ENCODE data around the gene MEX3A. TPM values are rescaled to one million over a fixed set of nuclear protein-coding genes. Genes with fewer than 3 reads are reported as not detected.
"Not testable (repeated sequence)": the region's sequence is repeated elsewhere in the genome, so short reads cannot be mapped to it uniquely, and the experiment has no call there.

MEX3A gene, protein sequence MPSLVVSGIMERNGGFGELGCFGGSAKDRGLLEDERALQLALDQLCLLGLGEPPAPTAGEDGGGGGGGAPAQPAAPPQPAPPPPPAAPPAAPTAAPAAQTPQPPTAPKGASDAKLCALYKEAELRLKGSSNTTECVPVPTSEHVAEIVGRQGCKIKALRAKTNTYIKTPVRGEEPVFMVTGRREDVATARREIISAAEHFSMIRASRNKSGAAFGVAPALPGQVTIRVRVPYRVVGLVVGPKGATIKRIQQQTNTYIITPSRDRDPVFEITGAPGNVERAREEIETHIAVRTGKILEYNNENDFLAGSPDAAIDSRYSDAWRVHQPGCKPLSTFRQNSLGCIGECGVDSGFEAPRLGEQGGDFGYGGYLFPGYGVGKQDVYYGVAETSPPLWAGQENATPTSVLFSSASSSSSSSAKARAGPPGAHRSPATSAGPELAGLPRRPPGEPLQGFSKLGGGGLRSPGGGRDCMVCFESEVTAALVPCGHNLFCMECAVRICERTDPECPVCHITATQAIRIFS
- total RNA-seq (not detected), total RNA-seq (0 to 0.35 reads per million in 2 donors)

DNA sequence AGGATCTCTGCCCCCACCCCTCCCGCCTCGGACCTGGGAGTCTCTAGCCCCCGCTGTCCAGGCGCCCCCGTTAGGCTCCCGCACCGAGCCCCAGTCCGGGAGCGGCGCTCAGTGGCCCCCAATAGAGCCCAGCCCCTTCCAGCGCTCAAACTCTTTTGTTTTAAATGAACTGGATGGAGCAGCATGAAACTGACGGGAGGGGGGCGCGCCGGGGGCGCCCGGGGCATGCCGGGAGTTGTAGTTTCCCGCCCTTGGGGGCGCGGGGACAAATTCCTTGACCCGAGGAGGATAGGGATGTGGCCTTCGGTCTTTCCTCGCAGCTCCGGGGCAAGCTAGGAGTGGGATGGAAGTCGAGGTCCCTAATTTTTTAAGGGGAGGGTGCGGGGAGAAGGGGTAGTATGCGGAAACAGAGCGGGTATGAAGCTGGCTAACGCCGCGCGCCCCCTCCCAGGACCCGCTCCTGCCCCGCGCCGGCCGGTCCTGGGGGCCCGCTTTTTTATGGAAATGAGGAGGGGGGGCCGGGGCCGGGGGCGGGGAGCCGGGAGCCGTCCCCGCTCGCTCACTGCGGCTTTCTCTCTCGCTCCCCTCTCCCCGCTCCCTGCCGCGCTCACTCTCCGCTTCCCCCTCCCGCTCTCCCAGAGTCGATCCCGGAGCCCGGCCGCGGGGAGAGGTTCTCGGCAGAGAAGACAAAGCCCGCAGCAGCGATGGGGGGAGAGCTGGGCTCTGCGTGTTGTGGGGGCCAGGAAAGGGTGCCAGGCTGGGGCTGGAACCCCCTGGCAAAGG lies at the start of gene MEX3A:
MEX3A (minus strand) TSS at position 157 of the 783 bp plus-strand sequence. CDS start 467 bp downstream, outside the sequence.
- H3K27ac Mint-ChIP-seq, result no peak within 1 kb of the TSS
- peaks cover 4% of the 10 kb centered on the region for H3K36me3 Mint-ChIP-seq (ENCODE audit: low read depth)
- ATAC-seq, result peak; percentile 86

DNA sequence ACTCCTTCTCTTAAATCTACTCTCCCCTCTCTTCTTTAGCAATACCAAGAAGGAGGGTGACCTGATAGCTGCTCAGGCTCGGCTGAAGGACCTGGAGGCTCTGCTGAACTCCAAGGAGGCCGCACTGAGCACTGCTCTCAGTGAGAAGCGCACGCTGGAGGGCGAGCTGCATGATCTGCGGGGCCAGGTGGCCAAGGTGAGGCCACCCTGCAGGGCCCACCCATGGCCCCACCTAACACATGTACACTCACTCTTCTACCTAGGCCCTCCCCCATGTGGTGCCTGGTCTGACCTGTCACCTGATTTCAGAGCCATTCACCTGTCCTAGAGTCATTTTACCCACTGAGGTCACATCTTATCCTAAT lies 48.3 kb upstream of the MEX3A start:
- Mint-ChIP-seq H3K4me1 (peaks cover 46% of the 10 kb centered on the region), H3K36me3 (ENCODE audit: low read depth) (peaks cover 6% of the 10 kb centered on the region), H3K27ac (peak overlapping the region; percentile 98), H3K27me3 (no peaks in the 10 kb centered on the region), H3K4me3 (peak overlapping the region; percentile 83)
- ATAC-seq (no peak), DNase-seq (no peak)
- no peaks in the 10 kb centered on the region for H3K9me3 ChIP-seq (ENCODE audit: control insufficient read depth, low read length, poor library complexity, severe bottlenecking)

More for the DNA sequence above, at the start of gene MEX3A:
- no peaks in the 10 kb centered on the region for H3K9me3 ChIP-seq (ENCODE audit: control insufficient read depth, low read length, poor library complexity, severe bottlenecking)
- Mint-ChIP-seq H3K27me3 (peaks cover 49% of the 10 kb centered on the region), H3K4me3 (peak within 1 kb of the TSS; percentile 88), H3K4me1 (peaks cover 13% of the 10 kb centered on the region)
- peak; percentile 42 to 48 (median 45) for DNase-seq

DNA sequence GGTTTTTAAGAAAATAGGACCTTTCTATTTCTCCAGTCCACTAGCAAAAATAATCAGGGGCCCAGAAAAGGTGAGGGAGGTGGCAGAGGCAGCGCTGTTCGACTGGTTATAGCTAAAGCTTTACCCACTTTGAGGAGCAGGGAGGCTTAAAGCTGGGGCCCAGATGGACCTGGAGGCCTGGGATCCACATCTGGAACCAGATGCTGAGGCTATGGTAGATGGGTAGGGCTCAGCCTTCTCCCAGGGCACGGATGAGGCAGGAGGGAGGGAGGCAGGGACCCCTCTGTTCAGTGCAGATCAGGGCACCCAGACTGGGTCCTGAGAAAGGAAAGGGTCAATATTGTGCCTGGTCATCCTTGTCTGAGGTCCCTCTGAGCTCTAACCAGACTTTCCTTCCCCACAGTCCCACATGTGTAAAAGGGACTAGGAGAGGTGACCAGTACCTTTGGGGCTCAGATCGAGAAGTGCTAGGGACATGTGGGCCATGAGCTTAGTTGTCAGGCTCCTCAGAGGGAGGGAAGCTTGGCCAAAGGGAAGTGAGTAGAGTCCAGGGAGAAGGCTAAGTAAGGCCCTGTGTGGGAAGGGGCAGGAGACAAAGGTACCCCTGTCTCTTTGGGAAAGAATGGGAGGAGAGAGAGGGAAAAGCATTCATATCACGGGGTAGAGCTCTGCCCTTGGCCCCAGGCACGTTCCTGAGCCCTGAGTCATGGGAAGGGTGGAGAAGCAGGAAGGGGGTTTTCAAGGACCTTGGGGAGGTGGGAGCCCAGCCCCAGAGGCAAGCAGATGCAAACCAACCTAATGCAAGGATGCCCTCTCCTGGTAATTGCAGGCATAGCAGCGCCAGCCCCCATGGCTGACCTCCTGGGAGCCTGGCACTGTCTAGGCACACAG lies 47.7 kb upstream of the MEX3A start:
- H3K9me3 ChIP-seq (ENCODE audit: control insufficient read depth, low read length, poor library complexity, severe bottlenecking), result no peaks in the 10 kb centered on the region
- ATAC-seq (no peak), DNase-seq (peak in 1 of 3 donors; percentile 68)
- Mint-ChIP-seq H3K27me3 (no peaks in the 10 kb centered on the region), H3K4me1 (peaks cover 53% of the 10 kb centered on the region), H3K27ac (peak overlapping the region; percentile 98), H3K4me3 (peak overlapping the region; percentile 83), H3K36me3 (ENCODE audit: low read depth) (peaks cover 6% of the 10 kb centered on the region)

DNA sequence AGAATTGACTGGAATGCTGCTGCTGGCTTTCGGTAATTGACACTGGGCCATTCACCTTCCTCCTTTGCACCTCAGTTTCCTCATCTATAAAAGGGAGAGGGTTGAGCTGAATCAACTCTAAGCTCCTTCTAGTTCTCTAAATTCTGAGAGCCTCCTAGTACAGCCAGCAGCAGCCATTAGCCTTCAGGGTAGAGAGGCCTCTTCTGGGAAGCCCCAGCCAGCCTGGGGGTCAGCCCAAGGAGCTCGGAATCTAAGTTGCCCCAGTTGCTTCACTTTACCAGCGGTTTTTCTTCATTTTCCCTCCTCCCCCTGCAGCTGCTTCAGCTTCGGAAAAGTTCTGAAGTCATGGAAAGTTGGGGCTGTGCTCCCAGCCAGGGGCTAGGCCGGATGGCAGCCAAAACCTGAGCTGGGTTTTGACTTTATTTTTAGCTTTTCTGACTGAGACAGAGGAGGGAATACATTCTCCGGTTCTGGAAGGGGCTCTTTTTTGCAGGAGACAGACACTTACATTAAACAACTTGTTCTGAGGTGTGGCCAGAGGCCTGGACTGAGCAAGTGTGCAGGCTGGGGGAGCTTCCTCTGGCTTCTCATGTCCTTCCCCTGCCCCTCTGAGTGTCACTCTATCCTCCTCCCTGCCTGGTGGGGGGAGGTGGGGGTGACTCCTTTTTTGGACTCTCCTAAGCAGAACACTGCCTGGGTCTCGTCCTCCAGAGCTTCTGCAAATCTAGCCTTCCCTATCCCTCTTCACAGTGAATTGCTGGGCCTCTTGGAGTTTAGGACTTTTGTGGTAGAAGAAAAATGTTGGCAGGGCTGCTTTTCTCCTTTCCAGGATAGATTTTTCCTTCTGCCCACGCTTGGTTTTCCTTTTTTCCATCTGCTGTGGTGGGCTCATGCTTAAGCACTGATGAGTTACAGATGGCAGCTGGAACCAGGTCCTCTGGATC lies 46.7 kb upstream of the MEX3A start:
- Mint-ChIP-seq H3K27me3 (no peaks in the 10 kb centered on the region), H3K36me3 (ENCODE audit: low read depth) (peaks cover 2% of the 10 kb centered on the region), H3K4me3 (peak overlapping the region; percentile 83), H3K27ac (peak overlapping the region; percentile 98), H3K4me1 (peaks cover 57% of the 10 kb centered on the region)
- ATAC-seq (no peak), DNase-seq (no peak)
- H3K9me3 ChIP-seq (ENCODE audit: control insufficient read depth, low read length, poor library complexity, severe bottlenecking), result no peaks in the 10 kb centered on the region

DNA sequence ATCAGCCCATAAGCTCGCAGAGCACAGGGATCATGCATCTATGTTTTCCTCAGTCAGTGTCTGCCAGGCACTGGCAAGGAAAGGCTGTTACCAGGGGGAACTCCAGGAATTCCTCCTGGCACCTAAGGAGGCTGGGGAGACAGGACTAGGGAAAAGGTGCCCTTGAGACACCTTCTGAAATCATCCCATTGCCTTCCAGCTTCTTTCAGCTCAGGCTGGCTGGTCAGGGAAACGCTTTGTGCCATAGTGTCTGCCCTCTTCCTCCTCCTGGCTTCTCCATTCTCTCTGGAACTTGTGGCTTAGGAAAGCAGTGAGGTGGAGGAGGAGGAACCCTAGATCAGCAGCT lies 46.0 kb upstream of the MEX3A start:
- peak overlapping the region; percentile 83 for H3K4me3 Mint-ChIP-seq
- peak overlapping the region; percentile 98 for H3K27ac Mint-ChIP-seq

DNA sequence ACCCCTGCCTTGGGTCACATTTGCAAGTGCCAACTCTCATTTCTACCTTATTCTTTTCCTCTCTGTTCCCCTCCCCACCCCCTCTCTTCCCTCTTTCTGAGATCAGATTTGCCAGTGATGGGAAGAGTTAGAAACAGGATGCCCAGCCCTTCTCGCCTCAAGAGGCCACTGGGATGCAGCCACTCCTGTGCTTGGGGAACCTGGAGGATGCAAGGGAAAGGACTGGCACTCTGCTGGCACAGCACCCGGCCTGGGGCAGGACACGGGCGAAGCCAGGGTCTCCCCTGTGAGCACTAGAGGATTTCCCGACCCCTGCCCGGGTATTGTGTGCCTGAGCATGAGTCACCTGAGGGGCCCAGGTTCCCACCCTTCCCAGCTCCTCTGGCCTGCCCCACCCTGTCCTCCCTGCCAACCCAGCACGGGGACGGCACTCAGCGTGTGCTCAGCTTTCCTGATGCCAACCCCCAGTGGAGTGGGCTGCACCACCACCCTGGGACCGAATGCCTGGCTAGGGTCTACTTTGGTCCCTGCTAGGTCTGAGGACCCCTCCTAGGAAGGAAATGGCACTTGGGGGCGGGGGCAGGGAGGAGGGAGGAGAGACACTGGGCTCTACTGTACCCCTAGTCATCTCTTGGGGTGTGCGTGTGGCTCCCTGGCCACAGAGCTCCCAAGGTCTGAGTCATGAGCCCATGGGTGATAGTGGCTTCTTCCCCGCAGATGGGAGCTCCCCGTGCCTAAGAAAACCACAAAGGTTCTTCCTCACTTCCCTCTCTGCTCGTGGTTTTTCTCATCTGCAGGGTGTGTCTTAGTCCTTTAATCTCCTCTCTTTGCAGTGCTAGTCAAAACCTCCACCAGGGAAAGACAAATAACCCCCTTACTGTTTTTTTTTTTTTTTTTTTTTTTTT lies 44.6 kb upstream of the MEX3A start:
- Mint-ChIP-seq H3K36me3 (ENCODE audit: low read depth) (peaks cover 2% of the 10 kb centered on the region), H3K4me3 (peak overlapping the region; percentile 83), H3K4me1 (peaks cover 70% of the 10 kb centered on the region), H3K27ac (peak overlapping the region; percentile 98), H3K27me3 (no peaks in the 10 kb centered on the region)
- no peaks in the 10 kb centered on the region for H3K9me3 ChIP-seq (ENCODE audit: control insufficient read depth, low read length, poor library complexity, severe bottlenecking)
- peak; percentile 58 to 84 (median 68) for DNase-seq
- peak; percentile 74 for ATAC-seq

More for the DNA sequence above, 46.0 kb upstream of the MEX3A start:
- DNase-seq (no peak), ATAC-seq (no peak)
- Mint-ChIP-seq H3K27me3 (no peaks in the 10 kb centered on the region), H3K4me1 (peaks cover 60% of the 10 kb centered on the region), H3K36me3 (ENCODE audit: low read depth) (peaks cover 2% of the 10 kb centered on the region)
- no peaks in the 10 kb centered on the region for H3K9me3 ChIP-seq (ENCODE audit: control insufficient read depth, low read length, poor library complexity, severe bottlenecking)

DNA sequence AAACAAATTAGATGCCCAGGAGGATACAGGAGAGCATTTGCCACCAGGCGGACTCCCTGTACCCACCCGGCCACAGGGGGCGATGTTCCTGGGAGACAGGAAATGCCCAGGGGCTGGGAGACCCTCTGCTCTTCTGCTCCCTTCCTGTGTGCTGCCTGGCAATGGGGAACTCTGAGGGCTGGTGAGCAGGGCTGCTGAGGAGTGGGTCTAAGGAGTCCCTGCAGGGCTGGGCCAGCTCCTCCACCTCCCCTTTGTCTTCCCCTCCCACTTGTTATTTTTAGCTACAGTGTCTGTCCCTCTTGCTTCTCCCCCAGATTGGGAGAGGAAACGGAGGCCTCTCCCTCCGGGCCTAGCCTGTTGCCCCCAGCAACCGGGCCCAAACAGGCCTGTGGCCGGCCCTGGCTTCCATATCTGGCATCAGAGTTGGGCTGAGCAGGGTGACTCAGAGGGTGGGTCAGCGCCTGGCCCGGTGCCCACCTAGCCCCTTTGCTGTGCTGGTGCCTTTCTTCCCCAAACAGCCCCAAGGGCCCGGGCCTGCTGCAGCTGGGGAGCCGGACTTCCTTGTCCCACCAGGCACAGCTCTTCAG lies 43.9 kb upstream of the MEX3A start:
- H3K9me3 ChIP-seq (ENCODE audit: control insufficient read depth, low read length, poor library complexity, severe bottlenecking), result no peaks in the 10 kb centered on the region
- DNase-seq (peak in 2 of 3 donors; percentile 60 to 75), ATAC-seq (peak; percentile 18)
- Mint-ChIP-seq H3K27ac (peak overlapping the region; percentile 98), H3K27me3 (no peaks in the 10 kb centered on the region), H3K36me3 (ENCODE audit: low read depth) (no peaks in the 10 kb centered on the region), H3K4me3 (peak overlapping the region; percentile 83), H3K4me1 (peaks cover 70% of the 10 kb centered on the region)

DNA sequence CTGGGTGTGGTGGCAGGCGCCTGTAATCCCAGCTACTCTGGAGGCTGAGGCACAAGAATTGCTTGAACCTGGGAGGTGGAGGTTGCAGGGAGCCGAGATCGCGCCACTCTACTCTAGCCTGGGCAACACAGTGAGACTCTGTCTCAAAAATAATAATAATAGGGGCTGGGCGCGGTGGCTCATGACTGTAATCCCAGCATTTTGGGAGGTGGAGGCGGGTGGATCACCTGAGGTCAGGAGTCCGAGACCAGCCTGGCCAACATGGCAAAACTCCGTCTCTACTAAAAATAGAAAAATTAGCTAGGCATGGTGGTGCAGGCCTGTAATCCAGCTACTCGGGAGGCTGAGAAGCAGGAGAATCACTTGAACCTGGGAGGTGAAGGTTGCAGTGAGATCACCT lies 43.3 kb upstream of the MEX3A start:
- not testable (repeated sequence) for ATAC-seq; H3K9me3 ChIP-seq (ENCODE audit: control insufficient read depth, low read length, poor library complexity, severe bottlenecking); H3K36me3 Mint-ChIP-seq (ENCODE audit: low read depth); H3K27me3 Mint-ChIP-seq
- Mint-ChIP-seq H3K4me3 (peak overlapping the region; percentile 81), H3K4me1 (peaks cover 71% of the 10 kb centered on the region), H3K27ac (peak overlapping the region; percentile 98)
- peak in 1 of 3 donors; percentile 10 for DNase-seq

DNA sequence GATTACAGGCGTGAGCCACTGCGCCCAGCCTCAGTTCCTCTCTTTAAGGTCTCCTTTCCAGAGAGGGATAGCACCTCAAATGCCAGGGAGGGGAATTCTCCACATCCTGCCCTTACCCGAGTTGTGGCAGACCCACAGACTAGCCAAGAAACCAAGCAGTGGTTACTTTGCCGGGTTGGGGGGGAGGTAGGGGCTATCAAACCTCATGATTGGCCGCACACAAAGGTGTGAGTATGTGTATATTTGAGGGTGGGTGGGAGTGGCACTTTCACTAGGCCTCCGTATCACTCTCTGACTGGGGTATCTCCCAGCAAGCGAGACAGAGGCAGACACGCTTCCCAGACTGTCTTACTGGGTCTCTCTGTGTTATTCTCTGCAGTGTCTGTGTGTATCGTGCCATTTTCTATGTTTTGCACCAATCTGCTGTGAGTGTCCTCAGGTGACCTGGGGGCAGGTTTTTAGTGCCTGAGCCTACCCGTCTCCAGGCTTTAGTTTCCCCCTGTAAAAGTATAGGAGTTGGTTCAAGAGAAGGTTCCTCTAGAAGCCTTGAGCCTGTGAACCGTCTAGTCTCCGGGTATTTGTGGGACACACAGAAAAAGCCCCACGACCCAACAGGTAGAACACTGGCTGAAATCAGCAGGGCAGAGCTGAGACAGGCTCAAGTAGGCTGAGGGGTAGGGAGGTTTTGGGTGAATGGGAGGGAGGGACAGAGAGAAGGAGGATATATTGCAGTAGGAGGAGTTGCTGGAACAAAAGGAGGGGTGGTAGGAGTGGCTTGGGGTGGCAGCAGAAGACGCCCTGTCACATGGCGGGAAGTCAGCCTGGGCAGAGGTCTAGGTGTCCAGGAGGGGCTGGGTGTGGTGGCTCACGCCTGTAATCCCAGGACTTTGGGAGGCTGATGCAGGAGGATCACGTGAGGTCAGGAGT lies 42.6 kb upstream of the MEX3A start:
- no peaks in the 10 kb centered on the region for H3K9me3 ChIP-seq (ENCODE audit: control insufficient read depth, low read length, poor library complexity, severe bottlenecking)
- peak overlapping the region; percentile 98 for H3K27ac Mint-ChIP-seq
- H3K4me3 Mint-ChIP-seq, result peak overlapping the region; percentile 81
- peak in 2 of 3 donors; percentile 21 to 34 for DNase-seq
- H3K36me3 Mint-ChIP-seq (ENCODE audit: low read depth), result no peaks in the 10 kb centered on the region
- peaks cover 73% of the 10 kb centered on the region for H3K4me1 Mint-ChIP-seq
- H3K27me3 Mint-ChIP-seq, result no peaks in the 10 kb centered on the region
- peak; percentile 16 for ATAC-seq

Data from T-helper 17 cell (primary cell).